ENCODE results near the gene ELN. TPM values are rescaled to one million over a fixed set of nuclear protein-coding genes. Genes with fewer than 3 reads are reported as not detected.
"Not testable (repeated sequence)": the region's sequence is repeated elsewhere in the genome, so short reads cannot be mapped to it uniquely, and the experiment has no call there.

ELN gene
- total RNA-seq, 1 experiment from 2014 or later = 65.2 TPM

DNA sequence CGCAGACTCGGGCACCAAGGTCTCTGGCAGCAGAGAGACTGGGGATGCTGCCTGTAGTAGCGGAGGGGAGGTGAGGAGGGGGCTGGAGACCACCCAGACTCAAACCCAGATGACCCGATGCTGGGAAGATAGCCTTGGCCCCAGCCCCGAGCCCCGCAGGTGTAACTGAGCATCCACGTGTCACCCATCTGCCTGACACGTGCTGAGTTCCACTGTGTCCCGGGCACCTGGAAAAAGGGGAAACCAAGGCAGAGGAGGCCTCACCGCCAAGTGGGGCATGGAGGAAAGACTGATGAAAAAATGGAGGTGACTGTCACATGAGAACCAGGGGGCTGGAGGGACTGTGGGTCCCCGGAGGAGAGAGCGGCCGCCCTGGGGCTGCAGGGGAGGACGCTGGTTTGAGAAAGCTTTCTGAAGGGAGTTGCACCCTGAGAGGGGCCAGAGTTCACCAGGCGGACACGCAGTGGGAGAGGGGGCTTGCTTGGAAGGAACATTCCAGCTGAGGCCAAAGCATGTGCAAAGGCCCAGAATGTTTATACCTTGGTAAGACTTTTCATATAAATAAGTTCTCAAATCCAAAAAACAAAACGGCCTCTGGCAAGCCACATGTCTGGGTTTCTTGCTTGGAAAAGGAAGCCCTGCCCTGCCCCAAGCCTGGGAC lies 27.4 kb upstream of the ELN start:
- DNase-seq (ENCODE audit: low read depth) = peak; percentile 35

DNA sequence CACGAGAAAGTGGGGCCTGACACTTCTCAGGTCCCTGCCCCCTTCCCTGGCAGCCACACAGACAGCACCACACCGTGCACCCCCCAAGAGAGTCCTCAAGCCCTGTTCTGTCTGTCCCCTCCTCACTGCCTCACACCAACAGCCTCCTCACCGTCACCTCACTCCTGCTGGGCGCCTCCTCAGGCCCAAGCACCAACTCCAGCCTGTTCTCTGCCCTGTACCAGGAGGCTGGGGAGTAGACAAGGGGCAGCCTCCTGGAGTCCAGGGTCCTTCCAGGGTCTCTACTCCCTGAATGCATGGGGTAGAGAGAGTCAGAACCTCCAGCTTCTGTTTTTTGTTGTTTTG lies 26.9 kb upstream of the ELN start:
- no peak for DNase-seq (ENCODE audit: low read depth)

DNA sequence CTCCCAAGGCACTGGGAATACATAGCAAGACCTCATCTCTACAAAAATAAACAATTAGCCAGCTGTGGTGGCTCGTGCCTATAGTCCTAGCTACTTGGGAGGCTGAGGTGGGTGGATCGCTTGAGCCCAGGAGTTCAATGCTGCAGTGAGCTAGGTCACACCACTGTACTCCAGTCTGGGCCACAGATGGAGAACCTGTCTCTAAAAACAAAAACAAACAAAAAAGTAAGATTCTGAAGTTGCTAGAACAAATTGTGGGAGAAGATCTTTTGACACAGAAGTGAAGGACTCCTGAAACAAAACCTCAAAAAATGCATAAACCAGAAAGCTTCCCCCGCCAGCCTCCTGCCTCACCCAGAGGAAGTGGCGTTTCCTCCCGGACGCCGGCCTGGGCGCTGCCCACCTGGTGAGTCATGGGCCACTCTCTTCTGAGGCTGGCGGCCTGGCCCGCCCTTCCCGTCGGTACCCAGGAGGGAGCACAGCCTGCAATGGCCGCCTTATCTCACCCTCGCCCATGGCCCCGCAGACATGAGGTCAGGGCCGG lies 25.4 kb upstream of the ELN start:
- peak; percentile 93 for DNase-seq (ENCODE audit: low read depth)

DNA sequence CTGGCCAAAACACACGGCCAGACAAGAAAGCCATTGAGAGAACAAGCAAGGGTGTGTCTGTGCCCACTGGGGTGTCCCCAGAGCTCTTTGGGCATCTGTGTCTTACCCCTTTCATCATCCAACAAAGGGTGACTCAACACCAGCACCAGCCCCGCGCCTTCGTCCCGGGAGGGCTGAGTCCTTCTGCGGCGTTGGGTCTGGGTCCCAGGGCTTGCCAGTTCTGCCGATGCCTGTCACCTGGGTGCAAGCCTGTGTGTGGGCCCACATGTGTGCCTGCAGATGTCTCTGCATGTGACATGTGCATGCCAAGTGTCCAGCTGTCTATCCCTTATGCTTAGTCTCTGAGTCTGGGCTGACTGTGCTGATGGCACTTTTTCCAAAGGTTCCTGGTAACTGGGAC lies 24.4 kb upstream of the ELN start:
- no peak for DNase-seq (ENCODE audit: low read depth)

DNA sequence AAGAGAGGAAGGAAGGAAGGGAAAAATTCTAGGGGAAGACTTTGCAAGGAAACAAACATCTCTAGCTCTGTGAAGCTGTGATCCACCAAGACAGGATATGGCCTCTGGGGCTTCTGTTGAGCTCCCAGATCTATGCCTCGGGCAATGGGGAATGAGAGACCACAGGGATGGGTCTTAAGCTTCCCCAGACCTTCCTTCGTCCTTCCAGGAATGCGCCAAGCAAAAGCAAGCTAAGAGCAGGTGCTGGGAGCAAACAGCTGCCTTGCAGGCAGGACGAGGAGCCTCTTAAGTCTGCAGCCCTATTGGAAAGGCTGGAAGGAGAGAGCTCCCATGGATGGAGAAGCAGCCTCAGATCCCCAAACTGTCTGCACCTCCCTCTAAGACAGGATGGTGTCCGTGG lies 21.9 kb upstream of the ELN start:
- peak; percentile 32 for DNase-seq (ENCODE audit: low read depth)

DNA sequence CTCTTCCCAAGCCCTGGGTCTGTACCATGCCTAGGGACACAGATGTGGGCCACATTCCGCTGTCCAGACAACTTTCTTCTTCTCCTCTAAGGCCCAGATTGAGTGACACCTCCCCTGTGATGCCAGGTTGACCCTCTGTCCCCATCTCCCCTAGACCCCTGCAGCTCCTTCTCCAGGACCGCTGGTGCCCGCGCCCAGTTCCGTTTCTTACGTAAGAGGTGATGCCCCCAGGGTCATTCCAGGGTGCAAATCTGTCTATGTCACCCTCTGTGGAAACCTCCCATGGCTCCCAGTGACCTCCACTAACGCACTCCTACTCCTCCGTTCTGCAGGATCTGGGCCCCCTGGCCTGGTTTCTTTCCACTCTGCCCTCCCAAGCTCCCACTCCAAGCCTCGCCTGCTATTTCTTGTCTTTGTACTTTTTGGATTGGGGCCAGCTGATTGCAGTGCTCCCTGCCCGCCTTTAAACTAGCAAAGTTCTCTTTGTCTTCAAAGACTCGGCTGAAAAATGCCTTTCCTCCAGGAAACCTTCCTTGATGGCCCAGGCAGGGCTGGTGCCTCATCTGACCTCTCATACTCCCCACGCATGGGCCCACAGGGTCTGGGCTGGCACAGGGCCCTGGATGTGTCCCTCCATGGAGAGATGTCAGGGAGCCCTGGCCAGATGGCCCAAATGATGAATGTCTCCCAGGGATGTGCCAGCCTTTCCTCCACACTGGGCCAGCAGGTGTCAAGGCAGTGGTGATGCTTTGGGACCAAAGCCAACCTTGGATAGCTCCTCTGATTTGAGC lies 21.3 kb upstream of the ELN start:
- DNase-seq (ENCODE audit: low read depth) = no peak

DNA sequence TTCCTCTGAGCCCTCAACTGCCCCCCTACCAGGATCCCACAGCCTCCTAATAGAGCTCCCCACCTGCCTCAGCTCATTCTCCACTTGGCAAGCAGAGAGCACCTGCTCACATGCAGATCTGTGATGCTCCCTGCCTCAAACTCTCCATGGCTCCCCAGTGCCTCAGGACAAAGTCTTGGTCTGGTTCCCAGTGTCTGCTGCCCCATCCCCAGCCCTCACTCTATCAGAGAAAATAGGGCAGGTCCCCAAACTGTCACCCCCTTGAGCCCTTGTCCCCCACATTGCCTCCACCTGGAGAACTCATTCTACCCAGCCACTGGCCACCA lies 20.8 kb upstream of the ELN start:
- DNase-seq (ENCODE audit: low read depth) = no peak

DNA sequence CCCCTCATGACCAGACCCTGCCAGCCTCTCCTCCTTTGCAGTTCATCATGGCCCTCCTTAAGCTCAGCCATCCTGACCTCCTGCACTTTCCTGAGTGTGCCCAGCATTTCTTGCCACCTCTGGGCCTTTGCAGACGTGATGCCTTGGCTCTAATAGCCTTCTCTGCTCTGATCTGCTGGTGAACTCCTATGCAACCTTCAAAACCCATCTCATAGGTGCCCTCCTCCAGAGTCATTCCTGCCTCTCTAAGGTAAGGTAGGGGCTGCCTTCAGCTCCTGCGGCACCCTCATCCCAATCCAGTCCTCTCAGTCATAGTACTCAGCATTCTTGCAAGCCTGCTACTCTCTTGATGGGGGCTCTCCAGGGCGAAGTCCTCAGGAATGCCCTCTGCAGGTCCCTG lies 19.3 kb upstream of the ELN start:
- DNase-seq (ENCODE audit: low read depth) = no peak

DNA sequence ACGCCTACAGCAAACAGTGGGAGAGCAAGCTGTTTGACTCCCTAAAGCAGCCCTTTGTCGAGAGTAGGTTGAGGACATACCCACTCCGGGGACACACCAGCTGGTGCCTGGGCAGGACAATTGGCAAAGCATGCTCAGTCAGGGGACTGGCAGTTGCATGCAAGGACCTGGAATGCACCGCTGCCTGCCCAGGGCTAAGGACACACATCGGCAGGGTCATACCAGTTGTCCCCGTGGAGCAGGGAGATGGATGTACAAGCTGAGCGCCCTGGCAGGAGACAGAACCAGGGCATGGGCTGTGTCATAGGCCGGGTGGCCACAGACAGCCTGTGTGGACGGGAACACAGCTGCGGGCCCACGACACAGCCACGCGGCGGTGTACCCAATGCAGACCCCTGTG lies 18.3 kb upstream of the ELN start:
- no peak for DNase-seq (ENCODE audit: low read depth)

DNA sequence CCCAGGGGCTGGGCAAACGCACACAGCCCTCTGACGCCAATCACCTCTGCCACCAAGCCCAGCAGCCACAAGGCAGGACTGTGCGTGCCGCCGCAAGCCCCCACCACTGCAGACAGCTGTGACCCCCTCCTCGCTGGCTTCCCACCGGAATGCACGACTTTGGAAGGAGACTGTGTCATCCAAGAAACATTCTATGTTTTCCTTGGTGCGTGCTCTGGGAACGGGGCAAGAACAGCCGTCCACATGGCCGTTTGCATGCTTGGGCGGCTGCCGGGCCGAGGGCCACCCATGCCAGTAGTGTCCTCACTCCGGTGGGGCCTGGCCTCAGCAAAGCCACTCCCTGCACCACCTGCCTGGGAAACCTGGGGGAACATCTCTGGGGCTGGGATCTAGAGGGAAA lies 17.6 kb upstream of the ELN start:
- DNase-seq (ENCODE audit: low read depth) = no peak

DNA sequence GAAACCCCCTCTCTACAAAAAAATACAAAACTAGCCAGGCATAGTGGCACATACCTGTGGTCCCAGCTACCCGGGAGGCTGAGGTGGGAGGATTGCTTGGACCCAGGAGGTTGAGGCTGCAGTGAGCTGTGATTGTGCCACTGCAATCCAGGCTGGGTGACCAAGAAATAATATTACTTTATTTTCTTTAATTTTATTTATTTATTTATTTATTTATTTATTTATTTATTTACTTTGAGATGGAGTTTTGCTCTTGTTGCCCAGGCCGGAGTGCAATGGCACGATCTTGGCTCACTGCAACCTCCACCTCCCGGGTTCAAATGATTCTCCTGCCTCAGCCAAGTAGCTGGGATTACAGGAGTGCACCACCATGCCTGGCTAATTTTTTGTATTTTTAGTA lies 16.6 kb upstream of the ELN start:
- DNase-seq (ENCODE audit: low read depth) = not testable (repeated sequence)

DNA sequence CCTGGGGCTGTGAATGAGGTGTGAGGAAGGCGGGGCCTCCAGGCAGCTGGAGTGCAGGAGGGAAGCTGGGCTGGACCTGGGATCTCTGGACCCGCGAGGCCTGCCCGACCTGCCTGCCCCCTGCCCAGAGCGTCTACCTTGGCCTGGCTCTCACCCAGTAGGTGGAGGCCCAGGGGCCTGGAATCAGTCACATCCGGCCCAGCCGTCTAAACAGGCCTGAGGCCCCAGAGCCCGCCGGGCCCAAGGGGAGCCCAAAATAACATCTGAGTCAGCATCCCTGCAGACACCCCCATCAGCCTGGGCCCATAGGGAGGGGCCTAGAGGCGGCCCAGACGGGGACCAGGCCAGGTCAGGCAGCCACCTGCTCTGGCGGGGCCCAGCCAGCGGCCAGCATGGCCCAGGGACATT lies 15.1 kb upstream of the ELN start:
- DNase-seq (ENCODE audit: low read depth) = peak; percentile 91

DNA sequence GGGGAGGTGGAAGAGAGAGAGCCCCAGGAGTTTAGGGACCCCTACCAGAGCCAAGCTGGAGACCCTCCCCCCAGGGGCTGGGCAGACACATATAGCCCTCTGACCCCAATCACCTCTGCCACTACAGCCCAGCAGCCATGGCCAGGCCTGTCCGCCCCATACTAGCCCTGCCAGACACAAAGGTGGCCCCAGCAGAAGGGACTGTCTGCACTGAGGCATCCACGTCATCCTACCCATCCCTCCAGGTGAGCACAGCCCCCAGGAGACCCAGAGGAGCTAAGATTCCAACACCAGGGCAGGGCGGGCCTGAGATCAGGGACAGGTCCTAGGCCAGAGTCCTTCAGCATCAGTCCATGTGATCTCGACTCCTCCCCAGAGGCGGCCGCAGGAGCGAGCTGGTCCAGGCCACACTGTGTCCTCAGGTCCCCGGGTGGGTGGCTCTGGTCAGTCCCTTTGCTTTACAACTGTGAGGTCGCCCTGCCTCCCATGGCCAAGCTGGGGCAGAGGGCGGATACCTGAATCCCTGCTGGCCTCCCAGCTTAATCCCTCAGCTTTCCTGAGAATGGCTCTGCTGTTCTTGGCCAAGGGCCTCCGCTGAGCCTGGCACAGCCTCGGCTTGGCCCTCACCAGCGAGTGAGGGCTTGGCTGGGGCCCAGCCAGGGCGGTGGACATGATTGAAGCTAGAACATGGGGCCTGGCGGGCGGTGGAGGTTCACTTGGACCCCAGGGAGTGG lies 14.3 kb upstream of the ELN start:
- DNase-seq (ENCODE audit: low read depth) = no peak

DNA sequence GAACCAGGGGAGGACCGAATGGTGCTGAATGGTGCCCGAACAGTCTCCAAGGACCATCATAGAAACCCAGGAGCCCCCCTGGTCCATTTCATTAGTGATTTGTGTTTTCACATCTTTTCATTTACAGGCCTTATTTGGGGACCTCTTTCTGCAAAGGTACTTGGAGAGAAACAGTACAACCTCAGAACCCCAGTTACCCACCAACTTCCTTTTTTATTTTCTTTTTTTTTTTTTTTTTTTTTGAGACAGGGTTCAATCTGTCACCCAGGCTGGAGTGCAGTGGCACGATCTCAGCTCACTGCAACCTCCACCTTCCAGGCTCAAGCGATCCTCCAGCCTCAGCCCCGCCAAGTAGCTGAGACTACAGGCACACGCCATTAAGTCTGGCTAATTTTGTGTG lies 13.0 kb upstream of the ELN start:
- DNase-seq (ENCODE audit: low read depth) = no peak

DNA sequence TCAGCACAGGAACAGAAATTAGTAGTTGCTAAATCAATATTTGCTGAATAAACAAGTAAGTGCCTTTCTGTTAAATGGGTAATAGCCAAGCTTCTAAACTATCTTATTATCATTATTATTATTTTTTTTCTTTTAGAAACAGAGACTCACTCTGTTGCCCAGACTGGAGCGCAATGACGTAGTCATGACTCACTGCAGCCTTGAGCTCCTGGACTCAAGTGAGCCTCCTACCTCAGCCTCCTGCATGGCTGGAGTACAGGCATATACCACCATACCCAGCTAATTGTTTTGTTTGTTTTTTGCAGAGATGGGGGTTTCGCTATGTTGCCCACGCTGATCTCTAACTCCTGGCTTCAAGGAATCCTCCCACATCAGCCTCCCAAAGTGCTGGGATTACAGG lies 12.3 kb upstream of the ELN start:
- peak; percentile 35 for DNase-seq (ENCODE audit: low read depth)

DNA sequence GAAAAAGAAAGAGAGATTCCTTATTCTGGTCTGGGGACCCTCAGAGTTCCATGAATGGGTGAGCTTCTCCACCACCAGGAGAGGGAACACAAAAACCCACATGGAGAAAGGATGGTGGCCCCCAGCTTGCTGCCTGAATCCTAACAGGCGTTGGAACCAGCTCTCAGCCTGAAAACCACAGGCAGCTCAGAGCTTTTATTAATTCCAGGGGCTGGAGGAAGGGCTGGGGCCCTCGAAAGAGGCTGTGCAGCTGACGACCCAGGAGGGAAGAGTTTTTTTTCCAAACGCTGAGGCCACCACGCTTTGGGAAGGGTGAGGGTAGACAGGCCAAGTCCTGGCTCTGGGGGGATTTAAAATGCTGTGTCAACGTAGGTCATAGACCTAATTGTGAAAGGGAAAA lies 10.8 kb upstream of the ELN start:
- no peak for DNase-seq (ENCODE audit: low read depth)

DNA sequence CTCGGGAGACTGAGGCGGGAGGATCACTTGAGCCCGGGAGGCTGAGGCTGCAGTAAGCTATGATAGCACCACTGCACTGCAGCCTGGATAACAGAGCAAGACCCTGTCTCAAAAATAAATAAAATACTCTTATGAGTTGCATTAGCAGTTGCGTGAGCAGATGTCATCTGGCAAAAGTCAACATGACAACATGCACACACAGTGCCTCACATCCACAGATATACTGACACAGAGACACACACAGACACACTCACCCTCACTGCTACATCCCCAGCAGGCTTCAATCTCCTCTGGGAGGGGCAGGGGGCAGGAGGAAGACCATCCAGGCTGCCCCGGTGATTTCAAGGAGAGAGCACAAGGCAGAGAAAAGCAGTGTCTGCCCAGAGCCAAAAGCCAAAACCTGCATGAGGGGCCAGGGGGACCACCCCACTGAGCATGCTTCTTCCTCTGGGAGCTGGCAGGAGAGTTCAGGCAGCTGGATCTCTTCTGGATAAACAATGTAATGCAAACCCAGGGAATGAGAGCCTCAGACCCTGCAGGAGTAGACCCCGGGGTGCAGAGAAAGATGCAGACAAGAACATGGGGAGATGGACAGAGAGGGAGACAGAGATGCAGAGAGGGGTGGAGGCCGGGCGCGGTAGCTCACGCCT lies 9.6 kb upstream of the ELN start:
- DNase-seq (ENCODE audit: low read depth) = no peak

DNA sequence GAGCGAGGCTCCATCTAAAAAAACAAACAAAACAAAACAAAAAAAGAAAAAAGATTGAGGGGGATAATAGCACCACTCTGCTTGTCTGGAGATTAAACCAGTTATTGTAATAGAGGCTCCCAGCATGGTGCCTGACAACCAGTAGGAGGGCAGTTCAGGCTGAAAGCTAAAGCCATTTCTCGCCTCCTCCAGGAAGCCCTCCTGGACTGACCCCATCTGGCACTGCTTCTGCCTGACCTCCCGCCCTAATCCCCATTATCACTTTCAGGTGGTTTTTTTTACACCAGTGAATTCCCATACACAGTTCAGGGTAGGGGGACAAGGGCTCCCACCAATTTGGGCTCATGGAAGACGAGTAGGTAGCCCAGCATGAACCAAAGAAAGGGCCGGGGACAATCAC lies 8.8 kb upstream of the ELN start:
- DNase-seq (ENCODE audit: low read depth) = no peak

DNA sequence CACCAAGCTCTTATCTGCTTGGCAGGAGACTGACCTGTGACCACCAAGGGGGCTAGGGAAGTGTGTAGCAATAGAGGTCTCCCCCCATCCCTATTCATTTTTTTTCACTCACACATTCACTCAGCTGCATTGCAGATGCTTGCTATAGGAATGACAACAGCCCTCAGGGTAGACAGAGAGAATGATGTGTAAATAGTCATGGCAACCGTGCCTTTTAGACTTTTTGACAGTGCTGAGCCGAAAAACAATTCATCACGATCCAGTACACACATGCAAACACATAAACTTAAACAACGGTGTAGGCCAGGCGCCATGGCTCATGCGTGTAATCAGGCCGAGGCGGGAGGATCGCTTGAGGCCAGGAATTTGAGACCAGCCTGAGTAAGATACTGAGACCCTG lies 7.6 kb upstream of the ELN start:
- peak; percentile 55 for DNase-seq (ENCODE audit: low read depth)

DNA sequence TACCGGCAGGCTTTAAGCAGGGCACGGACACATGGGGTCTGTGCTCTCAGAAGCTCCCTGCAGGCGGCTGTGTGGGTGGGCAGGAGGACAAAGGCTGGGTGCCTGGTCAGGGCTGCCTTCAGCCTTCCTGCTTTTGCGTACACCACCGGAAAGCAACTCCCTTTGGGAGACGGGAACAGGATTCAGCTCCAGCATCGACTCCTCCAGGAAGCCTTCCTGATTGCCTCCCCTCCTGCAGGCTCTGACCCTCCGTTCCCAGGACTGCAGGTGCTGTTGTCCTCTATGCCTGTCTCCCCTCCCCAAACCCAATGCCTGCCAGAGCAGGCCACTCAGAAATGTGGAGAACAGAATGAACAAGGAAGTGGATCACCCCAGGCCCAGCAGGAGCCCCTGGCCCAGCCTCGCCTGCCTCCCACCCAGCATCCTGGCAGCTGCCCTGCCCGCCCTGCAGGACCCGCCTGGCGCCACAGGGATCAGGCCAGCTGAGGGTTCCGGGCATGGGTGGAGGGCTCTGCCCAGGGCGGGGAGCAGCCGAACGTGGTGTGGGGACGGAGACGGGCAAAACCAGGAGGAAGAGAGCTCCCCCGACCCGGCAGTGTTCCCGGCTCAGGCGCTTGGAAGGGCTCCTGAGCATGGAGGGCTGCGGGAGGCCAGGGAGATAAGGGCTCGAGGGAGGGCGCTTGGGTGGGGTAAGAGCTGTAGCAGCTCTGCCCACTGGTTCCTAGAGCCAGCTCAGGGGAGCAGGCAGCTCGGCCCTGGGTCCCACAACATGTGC lies 6.2 kb upstream of the ELN start:
- no peak for DNase-seq (ENCODE audit: low read depth)

DNA sequence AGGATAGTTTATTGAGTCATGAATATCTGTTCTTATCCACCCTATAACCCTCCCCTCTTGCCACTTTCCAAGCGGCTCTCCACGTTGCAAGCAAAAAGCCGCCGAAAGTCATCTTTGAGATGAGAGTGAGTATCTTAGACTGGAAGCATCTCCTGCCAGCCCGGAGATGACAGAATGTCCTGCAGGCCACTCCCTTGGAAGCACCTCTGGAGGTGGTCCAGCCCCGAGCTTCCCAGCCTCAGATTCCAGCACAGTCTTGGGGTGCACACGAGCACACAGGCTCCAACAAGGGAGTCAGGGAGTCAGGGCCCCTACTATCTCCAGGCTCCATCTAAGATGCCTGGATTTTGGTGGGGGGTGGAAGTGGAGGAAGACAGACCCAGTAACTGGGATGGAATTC lies 5.5 kb upstream of the ELN start:
- no peak for DNase-seq (ENCODE audit: low read depth)

DNA sequence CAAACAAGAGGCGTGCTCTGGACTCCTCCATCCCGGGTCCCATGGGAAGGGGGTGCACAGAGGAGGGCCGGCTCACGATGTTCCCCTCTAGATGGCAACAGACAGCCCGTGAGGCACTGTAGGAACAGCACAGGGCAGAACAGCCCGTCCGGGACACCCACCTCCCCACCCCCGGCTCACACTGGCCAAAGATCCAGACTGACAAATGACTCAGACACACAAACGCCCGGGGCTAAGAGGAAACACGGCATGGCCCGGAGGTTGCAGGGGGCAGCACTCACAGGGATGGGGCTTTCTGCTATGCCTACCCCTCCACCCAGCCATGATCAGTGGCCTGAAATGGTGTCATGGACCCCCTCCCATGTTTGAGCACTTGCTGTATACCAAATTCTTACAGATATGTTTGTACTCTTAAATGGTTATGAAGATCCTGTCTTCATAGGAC lies 4.9 kb upstream of the ELN start:
- DNase-seq (ENCODE audit: low read depth) = peak; percentile 90

Data from M059J (cell line).